ENCODE results near the gene SNAPIN.

DNA sequence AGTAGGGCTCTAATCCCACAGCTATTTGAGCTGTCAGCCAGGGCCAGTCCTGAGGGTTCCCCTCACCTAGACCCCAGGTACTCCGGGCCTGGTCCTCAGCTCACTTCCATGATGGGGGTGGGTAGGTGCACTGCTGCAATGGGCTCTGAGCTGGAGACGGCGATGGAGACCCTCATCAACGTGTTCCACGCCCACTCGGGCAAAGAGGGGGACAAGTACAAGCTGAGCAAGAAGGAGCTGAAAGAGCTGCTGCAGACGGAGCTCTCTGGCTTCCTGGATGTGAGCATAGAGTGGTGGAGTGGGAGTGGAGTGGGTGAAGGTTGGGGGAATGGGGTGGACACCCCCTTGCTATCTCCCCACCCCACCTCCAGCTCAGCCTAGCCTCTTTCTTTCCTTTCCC lies 28.1 kb upstream of the SNAPIN start:
- TF ChIP-seq FOXK2 (IDR thresholded peaks at IDR 0.05) (no peak), ARNT (IDR thresholded peaks at IDR 0.05) (no peak), FOXM1 (IDR thresholded peaks at IDR 0.05; ENCODE audit: borderline replicate concordance) (no peak), SP1 (IDR thresholded peaks at IDR 0.05) (no peak), BHLHE40 (IDR thresholded peaks at IDR 0.05; ENCODE audit: borderline replicate concordance) (no peak), FOXA1 (IDR thresholded peaks at IDR 0.05) (no peak), NFRKB (IDR thresholded peaks at IDR 0.05) (no peak), PKNOX1 (IDR thresholded peaks at IDR 0.05) (no peak), ELF4 (IDR thresholded peaks at IDR 0.05) (no peak), SUZ12 (IDR thresholded peaks at IDR 0.05) (no peak), TARDBP (IDR thresholded peaks at IDR 0.05) (no peak), CTBP1 (IDR thresholded peaks at IDR 0.05; ENCODE audit: borderline replicate concordance) (no peak), LEF1 (IDR thresholded peaks at IDR 0.05; ENCODE audit: borderline replicate concordance) (no peak), ZNF384 (IDR thresholded peaks at IDR 0.05) (no peak)

All from HEK293T (cell line).